ENCODE data around the gene TBC1D22B.

Gene TBC1D22B

DNA sequence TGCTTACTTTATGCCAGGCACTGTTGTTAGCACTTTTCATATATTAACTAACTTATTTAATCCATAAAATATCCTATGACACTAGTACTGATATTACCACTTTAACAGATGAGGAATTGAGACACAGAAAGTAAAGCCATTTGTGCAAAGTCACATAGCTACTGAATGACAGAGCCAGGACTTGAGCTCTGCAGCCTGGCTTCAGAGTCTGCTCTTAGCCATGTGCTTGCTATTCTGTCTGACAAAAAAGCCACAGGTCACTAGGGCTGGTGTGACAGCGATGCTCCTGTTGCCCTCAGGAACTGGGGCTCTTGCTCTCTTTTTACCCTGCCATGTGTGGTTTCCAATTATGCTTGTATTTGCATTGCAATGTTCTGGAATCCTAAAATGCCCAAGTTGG lies 51.5 kb downstream of the TBC1D22B start:
- Histone ChIP-seq H3K23ac (ENCODE audit: low read length in 2 of 2) (no peak overlapping the region), H2BK12ac (ENCODE audit: low read length in 2 of 2) (no peak overlapping the region), H4K8ac (ENCODE audit: low read length) (no peak overlapping the region), H2AK5ac (ENCODE audit: low read length, severe bottlenecking) (no peak overlapping the region), H3K14ac (ENCODE audit: low read length in 2 of 2) (no peak overlapping the region), H2BK15ac (ENCODE audit: low read depth, poor library complexity, severe bottlenecking) (no peak overlapping the region), H3K4me3 (ENCODE audit: insufficient read depth in 1 of 2, low read depth in 1 of 2, low read length in 2 of 2) (no peak overlapping the region), H3K4ac (ENCODE audit: low read depth in 1 of 2, low read length in 2 of 2) (no peak overlapping the region), H3K9me3 (ENCODE audit: control insufficient read depth, low read length) (no peaks in the 10 kb centered on the region), H2BK5ac (ENCODE audit: low read depth, low read length, poor library complexity, severe bottlenecking) (no peak overlapping the region), H2AFZ (ENCODE audit: low read depth, low read length) (no peak overlapping the region), H3K18ac (ENCODE audit: low read depth in 1 of 2, low read length in 2 of 2) (no peak overlapping the region), H2BK120ac (ENCODE audit: low read depth, low read length) (no peak overlapping the region), H3K4me2 (ENCODE audit: low read length, poor library complexity, severe bottlenecking) (no peak overlapping the region), H3K36me3 (ENCODE audit: control insufficient read depth in 1 of 2, insufficient read depth in 2 of 2, low read depth in 1 of 2, low read length in 2 of 2) (peaks cover 24 to 36% of the 10 kb centered on the region in 2 experiments), H3K4me1 (ENCODE audit: control insufficient read depth, insufficient read depth, low read depth, low read length) (no peaks in the 10 kb centered on the region), H3K9ac (ENCODE audit: low read length) (peak overlapping the region; percentile 53), H4K91ac (ENCODE audit: low read length) (no peak overlapping the region), H3K79me1 (replicated peaks; ENCODE audit: low read length, poor library complexity, severe bottlenecking) (peaks cover 11% of the 10 kb centered on the region), H3K27ac (ENCODE audit: low read length, poor library complexity, severe bottlenecking) (no peak overlapping the region), H3K27me3 (ENCODE audit: control insufficient read depth in 1 of 2, insufficient read depth in 1 of 2, low read length in 2 of 2) (no peaks in the 10 kb centered on the region)
- 100% methylated on average over 1 of the region's 1 CpG for WGBS
- DNase-seq = peak; percentile 22

DNA sequence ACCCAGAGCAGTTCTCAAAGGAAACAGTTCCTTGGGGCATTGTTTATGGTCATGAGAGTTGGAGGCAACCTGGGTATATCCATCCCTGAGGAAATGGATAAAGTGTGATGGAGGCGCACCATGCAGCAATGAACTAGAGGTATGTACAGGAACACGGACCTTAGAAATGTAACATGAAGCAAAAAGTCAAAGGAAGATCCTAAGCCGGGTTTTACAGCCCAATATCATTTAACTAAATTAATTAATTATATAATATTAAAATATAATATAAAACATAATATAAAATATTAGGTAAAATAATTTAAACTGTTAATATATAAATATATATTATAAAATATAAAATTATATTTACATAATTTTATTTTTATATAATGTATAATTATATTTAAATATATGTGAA lies 52.1 kb downstream of the TBC1D22B start:
- Histone ChIP-seq H2AK5ac (ENCODE audit: low read length, severe bottlenecking) (no peak overlapping the region), H3K4me2 (ENCODE audit: low read length, poor library complexity, severe bottlenecking) (no peak overlapping the region), H3K4me1 (ENCODE audit: control insufficient read depth, insufficient read depth, low read depth, low read length) (no peaks in the 10 kb centered on the region), H3K4ac (ENCODE audit: low read depth in 1 of 2, low read length in 2 of 2) (no peak overlapping the region), H2BK120ac (ENCODE audit: low read depth, low read length) (no peak overlapping the region), H3K27me3 (ENCODE audit: control insufficient read depth in 1 of 2, insufficient read depth in 1 of 2, low read length in 2 of 2) (no peaks in the 10 kb centered on the region), H3K14ac (ENCODE audit: low read length in 2 of 2) (no peak overlapping the region), H3K27ac (ENCODE audit: low read length, poor library complexity, severe bottlenecking) (no peak overlapping the region), H3K9ac (ENCODE audit: low read length) (no peak overlapping the region), H3K23ac (ENCODE audit: low read length in 2 of 2) (no peak overlapping the region), H2AFZ (ENCODE audit: low read depth, low read length) (no peak overlapping the region), H2BK5ac (ENCODE audit: low read depth, low read length, poor library complexity, severe bottlenecking) (no peak overlapping the region), H3K36me3 (ENCODE audit: control insufficient read depth in 1 of 2, insufficient read depth in 2 of 2, low read depth in 1 of 2, low read length in 2 of 2) (peaks cover 28 to 42% of the 10 kb centered on the region in 2 experiments), H2BK15ac (ENCODE audit: low read depth, poor library complexity, severe bottlenecking) (no peak overlapping the region), H4K8ac (ENCODE audit: low read length) (no peak overlapping the region), H3K79me1 (replicated peaks; ENCODE audit: low read length, poor library complexity, severe bottlenecking) (peaks cover 11% of the 10 kb centered on the region), H4K91ac (ENCODE audit: low read length) (no peak overlapping the region), H3K18ac (ENCODE audit: low read depth in 1 of 2, low read length in 2 of 2) (no peak overlapping the region), H3K9me3 (ENCODE audit: control insufficient read depth, low read length) (no peaks in the 10 kb centered on the region), H2BK12ac (ENCODE audit: low read length in 2 of 2) (no peak overlapping the region), H3K4me3 (ENCODE audit: insufficient read depth in 1 of 2, low read depth in 1 of 2, low read length in 2 of 2) (no peak overlapping the region)
- WGBS = 100% methylated on average over 1 of the region's 3 CpGs
- DNase-seq = no peak

DNA sequence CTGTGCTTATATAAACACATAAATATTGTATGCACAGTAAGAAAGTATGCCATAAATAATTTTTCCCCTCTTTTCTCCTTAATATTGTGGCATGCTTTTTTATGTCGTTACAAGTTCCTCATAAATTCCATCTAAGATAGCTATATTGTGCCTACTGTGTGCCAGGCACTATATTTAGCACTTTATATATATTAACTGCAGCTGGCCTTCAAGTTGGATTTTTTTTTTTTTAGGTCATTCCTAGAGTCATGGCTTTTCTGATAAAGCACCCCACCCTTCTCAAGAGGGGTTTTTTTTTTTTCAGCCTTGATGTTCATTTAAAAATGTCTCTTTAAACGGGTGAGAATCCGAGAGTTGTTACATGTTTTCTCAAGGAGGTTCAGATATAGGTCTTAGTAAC lies 53.4 kb downstream of the TBC1D22B start:
- peak overlapping the region in 1 of 2 experiments; percentile 2 for H2BK12ac ChIP-seq (ENCODE audit: low read length in 2 of 2)
- peaks cover 5% of the 10 kb centered on the region for H3K79me1 ChIP-seq (replicated peaks; ENCODE audit: low read length, poor library complexity, severe bottlenecking)
- H3K14ac ChIP-seq (ENCODE audit: low read length in 2 of 2) = no peak overlapping the region
- no peak overlapping the region for H3K4me2 ChIP-seq (ENCODE audit: low read length, poor library complexity, severe bottlenecking)
- no peak overlapping the region for H3K23ac ChIP-seq (ENCODE audit: low read length in 2 of 2)
- no peak overlapping the region for H2AFZ ChIP-seq (ENCODE audit: low read depth, low read length)
- H3K9me3 ChIP-seq (ENCODE audit: control insufficient read depth, low read length) = no peaks in the 10 kb centered on the region
- no peak overlapping the region for H2BK120ac ChIP-seq (ENCODE audit: low read depth, low read length)
- no peaks in the 10 kb centered on the region for H3K4me1 ChIP-seq (ENCODE audit: control insufficient read depth, insufficient read depth, low read depth, low read length)
- no peak overlapping the region for H4K91ac ChIP-seq (ENCODE audit: low read length)
- H2AK5ac ChIP-seq (ENCODE audit: low read length, severe bottlenecking) = no peak overlapping the region
- H3K4ac ChIP-seq (ENCODE audit: low read depth in 1 of 2, low read length in 2 of 2) = no peak overlapping the region
- H2BK15ac ChIP-seq (ENCODE audit: low read depth, poor library complexity, severe bottlenecking) = no peak overlapping the region
- no peak overlapping the region for H3K27ac ChIP-seq (ENCODE audit: low read length, poor library complexity, severe bottlenecking)
- no peak overlapping the region for H3K18ac ChIP-seq (ENCODE audit: low read depth in 1 of 2, low read length in 2 of 2)
- no peak overlapping the region for H2BK5ac ChIP-seq (ENCODE audit: low read depth, low read length, poor library complexity, severe bottlenecking)
- no peaks in the 10 kb centered on the region for H3K27me3 ChIP-seq (ENCODE audit: control insufficient read depth in 1 of 2, insufficient read depth in 1 of 2, low read length in 2 of 2)
- no peak overlapping the region for H3K4me3 ChIP-seq (ENCODE audit: insufficient read depth in 1 of 2, low read depth in 1 of 2, low read length in 2 of 2)
- H3K36me3 ChIP-seq (ENCODE audit: control insufficient read depth in 1 of 2, insufficient read depth in 2 of 2, low read depth in 1 of 2, low read length in 2 of 2) = peaks cover 28 to 47% of the 10 kb centered on the region in 2 experiments
- WGBS = 96% methylated on average over 2 of the region's 3 CpGs
- no peak for DNase-seq
- H3K9ac ChIP-seq (ENCODE audit: low read length) = no peak overlapping the region
- H4K8ac ChIP-seq (ENCODE audit: low read length) = no peak overlapping the region

DNA sequence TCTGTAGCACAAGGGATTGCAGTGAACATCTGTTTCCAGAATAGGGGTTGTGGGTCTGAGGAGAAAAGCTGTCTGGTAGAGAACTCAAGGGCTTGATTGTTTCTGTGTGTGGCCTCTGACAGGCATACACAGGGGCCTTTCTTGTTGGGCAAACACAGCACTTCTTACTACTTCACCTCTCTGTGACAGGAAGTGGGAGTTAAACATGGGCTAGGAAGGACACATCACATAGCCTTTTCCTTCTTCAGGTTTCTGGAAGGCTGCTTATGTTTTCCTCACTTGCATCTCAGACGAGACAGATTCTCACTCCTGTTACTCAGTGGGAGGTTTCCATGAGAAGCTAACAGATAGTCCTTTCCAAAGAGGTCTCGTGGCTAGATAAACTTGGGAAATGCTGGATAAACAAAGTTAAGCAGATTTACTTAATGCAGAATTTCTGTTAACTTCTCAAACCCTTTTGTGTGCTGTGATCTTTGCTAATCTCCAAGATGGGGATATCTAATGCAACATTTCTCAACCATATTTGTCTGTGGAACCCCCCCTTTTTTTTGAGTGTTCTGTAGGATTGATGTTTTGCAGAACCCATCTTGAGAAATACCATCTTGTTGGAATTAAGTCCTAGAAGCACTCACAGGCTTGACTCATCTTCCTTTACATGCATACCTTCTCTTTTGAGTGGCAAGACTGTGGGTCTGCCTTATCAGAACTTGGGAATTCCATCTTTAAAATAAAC lies 54.3 kb downstream of the TBC1D22B start:
- H3K9me3 ChIP-seq (ENCODE audit: control insufficient read depth, low read length) = no peaks in the 10 kb centered on the region
- no peak overlapping the region for H2BK15ac ChIP-seq (ENCODE audit: low read depth, poor library complexity, severe bottlenecking)
- no peak overlapping the region for H2AK5ac ChIP-seq (ENCODE audit: low read length, severe bottlenecking)
- H2BK120ac ChIP-seq (ENCODE audit: low read depth, low read length) = no peak overlapping the region
- H3K4me3 ChIP-seq (ENCODE audit: insufficient read depth in 1 of 2, low read depth in 1 of 2, low read length in 2 of 2) = no peak overlapping the region
- no peak overlapping the region for H3K9ac ChIP-seq (ENCODE audit: low read length)
- peak overlapping the region; percentile 11 to 37 for H3K18ac ChIP-seq (ENCODE audit: low read depth in 1 of 2, low read length in 2 of 2)
- H3K36me3 ChIP-seq (ENCODE audit: control insufficient read depth in 1 of 2, insufficient read depth in 2 of 2, low read depth in 1 of 2, low read length in 2 of 2) = peaks cover 34 to 48% of the 10 kb centered on the region in 2 experiments
- H2BK5ac ChIP-seq (ENCODE audit: low read depth, low read length, poor library complexity, severe bottlenecking) = no peak overlapping the region
- H3K23ac ChIP-seq (ENCODE audit: low read length in 2 of 2) = no peak overlapping the region
- no peak overlapping the region for H2AFZ ChIP-seq (ENCODE audit: low read depth, low read length)
- peak overlapping the region; percentile 67 for H4K8ac ChIP-seq (ENCODE audit: low read length)
- peak overlapping the region; percentile 26 to 60 for H3K4ac ChIP-seq (ENCODE audit: low read depth in 1 of 2, low read length in 2 of 2)
- no peak overlapping the region for H2BK12ac ChIP-seq (ENCODE audit: low read length in 2 of 2)
- no peak overlapping the region for H3K27ac ChIP-seq (ENCODE audit: low read length, poor library complexity, severe bottlenecking)
- H3K27me3 ChIP-seq (ENCODE audit: control insufficient read depth in 1 of 2, insufficient read depth in 1 of 2, low read length in 2 of 2) = no peaks in the 10 kb centered on the region
- no peak overlapping the region for H3K4me2 ChIP-seq (ENCODE audit: low read length, poor library complexity, severe bottlenecking)
- H3K4me1 ChIP-seq (ENCODE audit: control insufficient read depth, insufficient read depth, low read depth, low read length) = no peaks in the 10 kb centered on the region
- WGBS = 13% methylated on average over 2 of the region's 2 CpGs
- H3K14ac ChIP-seq (ENCODE audit: low read length in 2 of 2) = no peak overlapping the region
- peak; percentile 92 for DNase-seq
- no peak overlapping the region for H4K91ac ChIP-seq (ENCODE audit: low read length)
- H3K79me1 ChIP-seq (replicated peaks; ENCODE audit: low read length, poor library complexity, severe bottlenecking) = peaks cover 2% of the 10 kb centered on the region
